Right lobe of liver (tissue), 6 donors: ENCODE measurements around the gene IPMK. TPM values are rescaled to one million over a fixed set of nuclear protein-coding genes. Genes with fewer than 3 reads are reported as not detected.

Experiments used
- ATAC-seq, 4 donors: fragments of 200-7000 bp; cut with Tn5 transposase; one replicate each; pipeline ENCODE4 v1.9.1; 2020; ENCODE audit warnings: mild to moderate bottlenecking in 4 of 4, moderate library complexity in 4 of 4
- DNase-seq, 3 donors: peaks; one replicate each; pipeline ENCODE4 v3.0.0-alpha.2; 2020
- H3K27ac ChIP-seq, 3 donors: fragments of 200-600 bp; one replicate each; pipeline ENCODE4 v1.8.0; 2022
- H3K27me3 ChIP-seq, 2 donors: fragments of 200-600 bp; one replicate each; pipeline ENCODE4 v1.8.0; 2022
- H3K36me3 ChIP-seq, 4 donors: fragments of 200-600 bp; sonication (generic) in 1 of 4; one replicate each; pipeline versions ENCODE4 v1.5.1 to v1.8.0; 2017 to 2022; ENCODE audit warnings: control low read depth in 1 of 4
- H3K4me1 ChIP-seq, 4 donors: fragments of 200-600 bp; sonication (generic) in 1 of 4; one replicate each; pipeline versions ENCODE4 v1.5.1 to v1.8.0; 2017 to 2022; ENCODE audit warnings: control low read depth in 1 of 4
- H3K4me3 ChIP-seq, 3 donors: fragments of 200-600 bp; one replicate each; pipeline ENCODE4 v1.8.0; 2022
- H3K9me3 ChIP-seq, 4 donors: fragments of 200-600 bp; sonication (generic) in 1 of 4; one replicate each; pipeline versions ENCODE4 v1.5.1 to v1.8.0; 2017 to 2022; ENCODE audit warnings: control low read depth in 1 of 4
- CTCF ChIP-seq, 4 donors: fragments of 200-600 bp in 3 of 4; fragments of 450-650 bp in 1 of 4; IDR thresholded peaks; one replicate each; pipeline versions ENCODE4 v1.5.1 to v1.8.0; 2016 to 2022; ENCODE audit warnings: antibody characterized with exemption in 4 of 4, mild to moderate bottlenecking in 2 of 4
- POLR2A ChIP-seq: fragments of 450-650 bp; IDR thresholded peaks from one replicate; pipeline ENCODE4 v1.6.1; 2017; ENCODE audit warnings: antibody characterized with exemption, mild to moderate bottlenecking
- WGBS: methylation state at CpG from one replicate; pipeline ENCODE4 v1.1.6; 2018; ENCODE audit warnings: low coverage, low lambda C conversion rate; ENCODE audit not compliant: insufficient coverage; ENCODE audit errors: missing lambda C conversion rate; 5-methylcytosine and 5-hydroxymethylcytosine counted together
- intact Hi-C, 2 donors: fragments of 100-400 bp; cut with DNase I; formaldehyde crosslinking; loops; one replicate each; pipeline versions ENCODE4 v1.11.2 to v1.14.1; 2022
- total RNA-seq, 6 experiments: library from RNA; depleted of rRNA in 2 of 6; stranded (reverse); fragments of >200 nt in 2 of 6; fragmentation: NEBNext Ultra II Directional in 3 of 6; extraction: Animal tissue kit (Norgen Biotek cat#: 25700) in 3 of 6; gene quantifications; one replicate each; pipeline versions ENCODE4 v1.1.0 to v1.2.4, GENCODE V29; 2016 to 2023
- donor health status: DM: no; HTN: yes; CAD: no.
- donor health status: DM: no; HTN: no; CAD: no.
- donor health status: DM: no; HTN: no; CAD: no.
- donor health status: DM: no; HTN: yes; CAD: no.
- donor health status: DM: no; HTN: yes; CAD: no.

Gene IPMK
- total RNA-seq, 6 experiments from 2014 or later: 2.8 to 8.1 (median 4.7) TPM

GRCh38 chr10:58280477-58280876 is 12.8 kb upstream of the IPMK start:
- ATAC-seq: no peak
- Histone ChIP-seq H3K9me3 (no peaks in the 10 kb centered on the region), H3K4me1 (peaks cover 0 to 8% (median 0%) of the 10 kb centered on the region in 4 donors), H3K27ac (no peak overlapping the region), H3K4me3 (no peak overlapping the region), H3K36me3 (no peaks in the 10 kb centered on the region), H3K27me3 (no peaks in the 10 kb centered on the region)
- no peak for DNase-seq
- intact Hi-C loops: no loop called here
- WGBS: 95% methylated on average over 3 of the region's 3 CpGs
- TF ChIP-seq CTCF (IDR thresholded peaks at IDR 0.05): no peak

GRCh38 chr10:58278962-58279307 is 11.2 kb upstream of the IPMK start:
- Histone ChIP-seq H3K4me3 (no peak overlapping the region), H3K36me3 (no peaks in the 10 kb centered on the region), H3K4me1 (peaks cover 0 to 18% (median 0%) of the 10 kb centered on the region in 4 donors), H3K27me3 (no peaks in the 10 kb centered on the region), H3K9me3 (no peaks in the 10 kb centered on the region), H3K27ac (no peak overlapping the region)
- 75% methylated on average over 1 of the region's 1 CpG for WGBS
- ATAC-seq: no peak
- TF ChIP-seq POLR2A: no peak
- no peak for TF ChIP-seq CTCF (IDR thresholded peaks at IDR 0.05)
- intact Hi-C loops: no loop called here
- no peak for DNase-seq

GRCh38 chr10:58278274-58278961 is 10.7 kb upstream of the IPMK start:
- Histone ChIP-seq H3K27ac (no peak overlapping the region), H3K36me3 (no peaks in the 10 kb centered on the region), H3K4me3 (no peak overlapping the region), H3K4me1 (peaks cover 0 to 18% (median 0%) of the 10 kb centered on the region in 4 donors), H3K9me3 (no peaks in the 10 kb centered on the region), H3K27me3 (no peaks in the 10 kb centered on the region)
- WGBS: 54% methylated on average over 7 of the region's 7 CpGs
- ATAC-seq: peak in 1 of 4 donors; percentile 42
- no peak for DNase-seq
- intact Hi-C loops: no loop called here
- TF ChIP-seq POLR2A (no peak), CTCF (IDR thresholded peaks at IDR 0.05) (no peak)

GRCh38 chr10:58275908-58276307 is 8.2 kb upstream of the IPMK start:
- Histone ChIP-seq H3K27ac (peak overlapping the region in 2 of 3 donors; percentile 1 to 30), H3K9me3 (no peaks in the 10 kb centered on the region), H3K4me3 (no peak overlapping the region), H3K27me3 (no peaks in the 10 kb centered on the region), H3K4me1 (peaks cover 0 to 18% (median 0%) of the 10 kb centered on the region in 4 donors), H3K36me3 (no peaks in the 10 kb centered on the region)
- intact Hi-C loops: no loop called here
- peak; percentile 54 to 81 (median 72) for ATAC-seq
- TF ChIP-seq POLR2A (no peak), CTCF (IDR thresholded peaks at IDR 0.05) (no peak)
- no peak for DNase-seq

- peak overlapping the region; percentile 1 to 30 (median 6) for H3K27ac ChIP-seq
- WGBS: 19% methylated on average over 2 of the region's 2 CpGs
- H3K9me3 ChIP-seq: no peaks in the 10 kb centered on the region
Measured at GRCh38 chr10:58275261-58275660, 7.6 kb upstream of the IPMK start.

More at GRCh38 chr10:58275261-58275660, 7.6 kb upstream of the IPMK start:
- no peaks in the 10 kb centered on the region for H3K27me3 ChIP-seq
- H3K4me1 ChIP-seq: peaks cover 0 to 22% (median 0%) of the 10 kb centered on the region in 4 donors
- intact Hi-C loops: no loop called here
- H3K36me3 ChIP-seq: no peaks in the 10 kb centered on the region
- DNase-seq: no peak
- no peak for TF ChIP-seq POLR2A
- no peak for TF ChIP-seq CTCF (IDR thresholded peaks at IDR 0.05)
- ATAC-seq: peak in 3 of 4 donors; percentile 39 to 64 (median 51)
- H3K4me3 ChIP-seq: no peak overlapping the region
